ENCODE data around the gene PLEKHG3.
"Not testable (repeated sequence)": the region's sequence is repeated elsewhere in the genome, so short reads cannot be mapped to it uniquely, and the experiment has no call there.

Gene PLEKHG3

DNA sequence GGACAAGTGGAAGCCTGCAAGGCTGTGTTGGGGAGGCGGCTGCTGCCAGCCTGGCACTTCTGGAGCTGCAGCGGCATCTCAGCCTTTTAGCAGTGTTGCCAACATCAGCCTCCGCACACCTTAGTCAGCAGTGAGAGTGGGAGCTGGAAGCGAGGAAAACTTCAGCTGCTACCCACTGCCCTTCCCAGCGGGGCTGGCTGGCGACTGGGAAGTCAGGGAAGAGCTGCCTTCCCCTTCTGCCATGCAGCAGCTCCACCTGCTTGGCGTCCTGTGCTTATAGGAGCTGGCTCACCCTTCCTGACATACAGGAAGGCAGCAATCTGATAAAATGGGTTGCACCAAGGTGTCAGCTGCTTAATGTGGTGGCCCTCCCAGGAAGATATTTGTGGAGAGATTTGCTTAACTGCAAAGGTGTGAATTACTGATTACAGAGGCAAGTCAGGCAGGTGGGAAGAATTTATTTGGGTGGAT, 15.4 kb upstream of the PLEKHG3 start:
- DNase-seq: no peak

GRCh38 chr14:64689289-64689688, 14.9 kb upstream of the PLEKHG3 start:
- no peak for DNase-seq

DNA sequence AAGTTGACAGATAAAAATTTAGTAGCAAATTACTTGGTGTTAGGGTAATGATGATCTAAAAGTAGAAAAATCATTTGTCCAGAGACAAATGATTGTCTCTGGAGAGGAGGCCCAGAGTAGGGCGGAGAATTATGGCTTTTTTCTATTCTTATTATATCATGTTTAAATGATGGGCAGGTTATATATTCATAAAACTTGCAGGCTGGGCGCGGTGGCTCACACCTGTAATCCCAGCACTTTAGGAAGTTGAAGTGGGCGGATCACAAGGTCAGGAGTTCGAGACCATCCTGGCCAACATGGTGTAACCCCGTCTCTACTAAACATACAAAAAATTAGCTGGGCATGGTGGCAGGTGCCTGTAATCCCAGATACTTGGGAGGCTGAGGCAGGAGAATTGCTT, 13.6 kb upstream of the PLEKHG3 start:
- DNase-seq: not testable (repeated sequence)

DNA sequence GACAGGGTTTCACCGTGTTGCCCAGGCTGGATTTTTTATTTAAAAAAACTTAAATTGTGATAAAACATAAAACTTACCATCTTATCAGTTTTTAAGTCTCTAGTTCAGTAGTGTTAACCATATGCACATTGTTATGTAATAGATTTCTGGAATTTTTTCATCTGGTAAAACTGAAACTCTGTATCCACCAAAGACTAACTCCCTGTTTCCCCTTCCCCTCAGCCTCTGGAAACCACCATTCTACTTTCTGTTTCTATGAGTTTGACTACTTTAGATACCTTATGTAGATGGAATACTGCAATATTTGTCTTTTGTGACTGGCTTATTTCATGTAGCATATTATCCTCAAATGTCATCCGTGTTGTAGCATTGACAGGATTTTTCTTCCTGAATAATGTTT, 12.8 kb upstream of the PLEKHG3 start:
- no peak for DNase-seq

DNA sequence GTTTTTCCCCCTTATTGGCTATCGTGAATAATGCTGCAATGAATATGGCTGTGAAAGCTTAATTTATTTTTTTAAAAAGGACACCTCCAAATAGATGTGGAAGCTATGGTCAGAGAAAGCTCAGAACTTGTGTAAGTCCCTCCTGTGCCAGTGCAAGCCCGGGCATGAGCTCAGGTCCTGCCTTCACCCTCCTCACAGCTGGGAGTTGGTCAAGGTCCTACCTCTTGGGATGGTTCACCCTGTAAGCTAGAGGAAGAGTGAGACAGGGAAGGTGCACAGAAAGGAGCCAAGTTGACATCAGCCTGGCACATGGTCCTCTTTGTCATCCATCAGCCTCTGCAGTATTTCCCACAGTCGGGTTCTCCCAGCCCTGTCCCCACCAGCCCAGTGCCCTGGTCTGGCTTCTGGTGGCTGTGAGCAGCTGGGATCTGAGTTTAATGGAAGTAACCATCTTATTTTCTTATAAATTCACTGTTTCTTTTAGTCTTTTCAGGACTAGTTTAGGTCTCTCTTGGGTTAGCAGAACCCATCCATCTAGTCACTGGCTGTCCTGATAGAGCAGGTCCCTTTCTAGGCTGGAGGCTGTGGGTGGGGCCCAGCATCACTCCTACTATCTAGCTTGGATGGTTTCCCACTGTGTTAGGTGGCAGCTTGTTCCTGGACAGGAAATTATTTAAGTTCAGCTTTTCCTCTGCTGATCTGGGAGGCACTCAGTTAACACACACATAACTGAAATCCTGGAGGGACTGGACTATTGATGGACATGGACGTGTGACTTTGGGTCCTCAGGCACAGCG, 11.8 kb upstream of the PLEKHG3 start:
- no peak for DNase-seq

GRCh38 chr14:64692986-64693809, 11.0 kb upstream of the PLEKHG3 start:
- no peak for DNase-seq

GRCh38 chr14:64693810-64694165, 10.4 kb upstream of the PLEKHG3 start:
- DNase-seq: no peak

DNA sequence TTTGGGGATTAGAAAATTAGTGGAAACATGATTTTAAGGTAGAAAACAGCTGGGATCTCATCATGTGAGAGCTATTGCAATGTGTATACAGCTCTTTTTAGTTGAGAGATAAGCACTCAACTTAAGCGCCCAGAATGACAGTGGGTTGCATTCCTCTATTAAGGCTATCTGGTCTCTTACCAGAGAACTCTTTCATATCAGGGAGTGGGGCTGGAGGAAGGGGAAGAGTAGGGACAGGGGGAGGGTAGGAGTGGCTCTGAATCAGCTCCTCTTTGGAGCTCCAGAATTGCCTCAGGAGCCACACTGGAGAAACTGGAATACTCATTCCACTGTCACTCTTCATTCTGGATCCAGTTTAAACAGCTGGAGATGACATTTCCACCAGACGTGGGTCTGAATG, 9.2 kb upstream of the PLEKHG3 start:
- no peak for DNase-seq

DNA sequence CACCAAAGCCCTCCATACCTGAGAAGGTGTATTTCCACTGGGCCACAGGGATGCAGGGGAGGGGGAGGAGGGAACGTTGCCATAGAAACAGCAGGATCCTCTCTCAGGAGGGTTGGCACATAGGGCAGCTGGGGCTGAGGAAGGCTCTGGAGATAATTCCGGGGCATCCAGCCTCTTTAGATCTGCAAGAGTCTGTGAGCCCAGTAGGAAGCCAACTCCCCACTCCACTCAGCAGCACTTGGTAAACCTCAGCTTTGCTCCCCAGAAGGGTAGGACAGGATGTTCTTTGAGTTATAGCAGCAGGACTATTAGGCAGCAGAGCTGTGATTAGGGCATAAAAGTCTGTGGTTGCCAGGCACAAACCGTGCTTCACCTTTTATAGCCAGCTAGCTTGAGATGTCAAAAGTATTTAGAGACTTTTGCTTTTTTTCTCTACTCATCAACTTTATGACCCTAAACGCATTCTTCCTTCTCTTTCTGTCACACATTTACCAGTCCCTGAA, 7.8 kb upstream of the PLEKHG3 start:
- no peak for DNase-seq

- DNase-seq: peak; percentile 29
Measured at GRCh38 chr14:64698903-64699302, 5.3 kb upstream of the PLEKHG3 start.

DNA sequence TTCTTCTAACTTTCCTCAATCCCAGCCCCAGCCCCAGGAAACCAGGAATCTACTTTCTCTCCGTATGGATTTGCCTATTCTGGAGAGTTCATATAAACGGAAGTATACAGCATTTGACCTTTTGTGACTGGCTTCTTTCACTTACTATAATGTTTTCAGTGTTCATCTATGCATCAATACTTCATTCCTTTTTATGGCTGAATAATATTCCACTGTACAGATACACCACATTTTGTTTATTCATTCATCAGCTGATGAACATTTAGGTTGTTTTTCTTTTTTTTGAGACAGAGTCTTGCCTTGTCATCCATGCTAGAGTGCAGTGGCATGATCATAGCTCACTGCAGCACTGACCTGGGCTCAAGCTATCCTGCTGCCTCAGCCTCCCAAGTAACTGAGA, 3.9 kb upstream of the PLEKHG3 start:
- no peak for DNase-seq

- no peak for DNase-seq
Measured at GRCh38 chr14:64700894-64701293, 3.3 kb upstream of the PLEKHG3 start.

GRCh38 chr14:64701660-64702059, 2.6 kb upstream of the PLEKHG3 start:
- DNase-seq: no peak

DNA sequence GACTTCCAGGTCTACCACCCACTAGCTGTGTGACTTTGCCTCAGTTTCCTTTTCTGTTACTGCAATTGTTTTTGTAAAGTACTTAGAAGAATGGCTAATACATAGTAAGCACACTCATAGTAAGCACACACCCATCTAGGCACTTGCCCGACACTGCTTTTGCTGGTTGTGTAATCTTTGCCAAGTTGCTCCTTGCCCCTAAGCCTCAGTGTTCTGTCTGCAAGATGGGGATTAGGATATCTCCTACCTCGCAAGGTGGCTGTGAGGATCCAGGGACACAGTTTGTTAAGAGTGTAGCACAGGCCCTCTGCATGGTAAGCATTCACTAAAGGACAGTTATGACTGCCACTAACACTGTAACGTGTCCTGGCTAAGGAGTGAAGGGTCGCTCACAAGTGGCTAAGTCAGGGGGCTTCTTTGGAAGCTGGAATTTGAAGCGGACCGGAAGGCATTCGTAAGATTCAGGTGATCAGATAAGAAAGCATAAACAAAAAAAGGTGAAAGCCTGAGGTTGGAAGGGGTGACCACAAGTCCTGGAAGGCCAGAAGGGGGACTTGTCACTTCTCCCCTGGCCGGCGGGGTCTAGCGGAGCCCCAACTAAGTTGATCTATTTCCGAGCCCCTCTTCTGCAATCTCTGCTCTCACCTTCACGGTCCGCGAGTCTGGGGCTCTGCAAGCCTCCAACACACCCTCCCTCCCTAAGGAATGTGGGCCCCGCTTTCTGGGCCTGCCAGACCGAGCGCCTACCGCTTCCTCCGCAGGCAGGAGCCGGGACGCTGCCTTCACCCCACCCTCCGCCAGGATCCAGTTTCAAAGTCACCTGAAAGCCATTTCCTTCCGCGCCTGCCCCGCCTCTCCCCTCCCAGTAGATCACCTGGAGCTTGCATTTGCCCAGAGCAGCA, 1.5 kb upstream of the PLEKHG3 start:
- no peak for DNase-seq

DNA sequence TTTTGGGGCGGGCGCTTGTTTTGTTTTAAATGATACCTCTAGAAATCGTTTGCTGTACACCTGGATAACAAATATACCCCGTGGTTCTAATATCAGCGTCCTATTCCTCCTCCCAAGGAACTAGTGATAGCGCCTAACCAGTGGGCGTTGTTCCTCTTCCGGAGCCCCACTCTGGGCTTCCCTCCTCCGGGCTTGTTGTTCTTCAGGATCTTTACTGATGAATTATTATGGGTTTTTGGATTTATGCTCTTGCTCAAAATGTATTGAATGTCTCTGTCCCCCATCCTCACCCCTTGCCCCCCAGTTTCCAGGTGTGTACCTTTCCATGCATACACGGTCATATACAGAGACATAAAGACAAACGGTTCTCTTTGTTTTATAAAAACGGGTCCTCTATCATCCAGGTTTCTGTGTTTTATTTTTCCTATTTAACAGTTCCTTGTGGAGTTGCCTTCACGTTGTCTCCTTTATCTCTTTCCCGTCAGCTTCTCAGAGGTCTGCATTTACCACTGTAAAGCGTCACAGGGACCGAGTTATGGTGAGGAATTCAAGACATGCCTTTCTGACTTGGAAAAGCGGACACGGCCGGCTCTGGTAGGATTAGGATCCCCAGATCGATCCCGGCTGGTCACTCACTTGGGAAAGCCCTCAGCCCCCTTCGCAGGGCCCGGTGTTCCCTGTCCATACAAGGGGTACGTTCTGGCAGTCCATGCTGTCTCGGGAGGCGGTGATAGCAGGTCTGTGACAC, 655 bp upstream of the PLEKHG3 start:
- DNase-seq: no peak

GRCh38 chr14:64704743-64705380, 638 bp downstream of the PLEKHG3 start:
- DNase-seq: no peak

- no peak for DNase-seq
Measured at GRCh38 chr14:64705381-64706118, 1.3 kb downstream of the PLEKHG3 start.

GRCh38 chr14:64706119-64706592, 1.9 kb downstream of the PLEKHG3 start:
- DNase-seq: no peak

- no peak for DNase-seq
Measured at GRCh38 chr14:64706593-64707193, 2.5 kb downstream of the PLEKHG3 start.

DNA sequence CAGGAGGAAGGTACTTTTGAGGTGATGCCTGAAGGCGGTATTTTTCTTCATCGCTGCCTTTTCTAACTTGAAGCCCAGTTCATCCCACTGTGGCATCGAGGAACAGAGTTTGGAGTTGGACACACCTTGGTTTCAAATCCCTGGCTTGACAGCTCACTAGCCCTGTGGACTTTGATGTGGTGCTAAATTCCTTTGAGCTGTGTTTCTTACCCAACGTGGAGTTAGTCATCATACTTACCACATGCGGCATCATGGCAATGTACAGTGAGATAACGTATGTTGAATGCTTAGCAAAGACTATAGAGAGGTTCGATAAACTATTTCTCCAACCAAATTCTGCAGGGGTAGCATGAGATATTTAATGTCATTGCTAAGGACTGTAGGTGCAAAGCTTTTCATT, 3.4 kb downstream of the PLEKHG3 start:
- peak; percentile 21 for DNase-seq

Measured in activated CD4-positive, alpha-beta T cell treated with anti-CD3 and anti-CD28 coated beads, Interleukin-2, Interleukin-6, amounts not matched to agents 100 ng/mL and 50 ng/mL, durations not matched to agents 16 hours and 8 hours (primary cell).